Kidney epithelial cell (primary cell): ENCODE data around the gene TRIM2. TPM values are rescaled to one million over a fixed set of nuclear protein-coding genes. Genes with fewer than 3 reads are reported as not detected.

Experiments used
- DNase-seq: peaks from one replicate; pipeline ENCODE4 v3.0.0-alpha.2; 2010; ENCODE audit warnings: low read depth
- H3K27me3 ChIP-seq: 2 replicates; pipeline ENCODE4 v1.6.0; 2011; ENCODE audit warnings: low read length; ENCODE audit not compliant: control insufficient read depth, insufficient read depth
- H3K36me3 ChIP-seq: 2 replicates; pipeline ENCODE4 v1.5.1; 2011; ENCODE audit warnings: low read length; ENCODE audit not compliant: control insufficient read depth, insufficient read depth
- H3K4me3 ChIP-seq: 2 replicates; pipeline ENCODE4 v1.5.1; 2011; ENCODE audit warnings: low read depth, mild to moderate bottlenecking, control low read depth, low read length
- CTCF ChIP-seq: IDR thresholded peaks from 2 replicates; pipeline ENCODE4 v1.5.1; 2011; ENCODE audit warnings: mild to moderate bottlenecking, moderate library complexity, low read length, control low read depth, inconsistent platforms; ENCODE audit not compliant: insufficient read depth, poor library complexity, severe bottlenecking
- total RNA-seq: library from RNA; depleted of rRNA; stranded (reverse); fragments of >200 nt; gene quantifications from 2 replicates; pipeline ENCODE4 v1.2.3, GENCODE V29; 2015

TRIM2 gene
- total RNA-seq, 1 donor from 2014 or later: 83.2 TPM

GRCh38 chr4:153207027-153207426 lies 2.8 kb downstream of the TRIM2 start:
- no peak overlapping the region for H3K4me3 ChIP-seq

GRCh38 chr4:153207567-153207966 lies 3.3 kb downstream of the TRIM2 start:
- TF ChIP-seq CTCF: peak; percentile 54
- Histone ChIP-seq H3K27me3 (no peaks in the 10 kb centered on the region), H3K36me3 (peaks cover 4% of the 10 kb centered on the region), H3K4me3 (no peak overlapping the region)
- DNase-seq: no peak

More at GRCh38 chr4:153207027-153207426, 2.8 kb downstream of the TRIM2 start:
- Histone ChIP-seq H3K27me3 (no peaks in the 10 kb centered on the region), H3K36me3 (peaks cover 4% of the 10 kb centered on the region)
- no peak for DNase-seq
- TF ChIP-seq CTCF: no peak

GRCh38 chr4:153209410-153209809 lies 5.2 kb downstream of the TRIM2 start:
- no peak for TF ChIP-seq CTCF
- Histone ChIP-seq H3K27me3 (no peaks in the 10 kb centered on the region), H3K4me3 (no peak overlapping the region), H3K36me3 (peaks cover 4% of the 10 kb centered on the region)
- no peak for DNase-seq

- Histone ChIP-seq H3K36me3 (peaks cover 4% of the 10 kb centered on the region), H3K4me3 (no peak overlapping the region)
- TF ChIP-seq CTCF: no peak
Observed at GRCh38 chr4:153210727-153211126, 6.5 kb downstream of the TRIM2 start.

GRCh38 chr4:153211986-153212728 lies 7.9 kb downstream of the TRIM2 start:
- no peaks in the 10 kb centered on the region for H3K27me3 ChIP-seq
- TF ChIP-seq CTCF: no peak
- H3K4me3 ChIP-seq: no peak overlapping the region
- H3K36me3 ChIP-seq: peaks cover 4% of the 10 kb centered on the region
- no peak for DNase-seq

More at GRCh38 chr4:153210727-153211126, 6.5 kb downstream of the TRIM2 start:
- H3K27me3 ChIP-seq: no peaks in the 10 kb centered on the region
- DNase-seq: no peak

GRCh38 chr4:153212736-153213135 lies 8.5 kb downstream of the TRIM2 start:
- no peak for TF ChIP-seq CTCF
- Histone ChIP-seq H3K4me3 (no peak overlapping the region), H3K36me3 (peaks cover 4% of the 10 kb centered on the region), H3K27me3 (no peaks in the 10 kb centered on the region)
- no peak for DNase-seq
